ENCODE measurements around the gene SOAT2. TPM values are rescaled to one million over a fixed set of nuclear protein-coding genes. Genes with fewer than 3 reads are reported as not detected.

Gene SOAT2
- total and polyA plus RNA-seq, 2 donors, result 0.61 to 0.71 TPM

GRCh38 chr12:53124352-53124723, 21.1 kb downstream of the SOAT2 start:
- H3K27ac ChIP-seq (ENCODE audit: low read depth in 1 of 2, low read length in 1 of 2), result no peak overlapping the region
- H3K4me3 ChIP-seq (ENCODE audit: low read length in 2 of 2), result no peak overlapping the region
- no peak for DNase-seq (ENCODE audit: low read depth in 6 of 9, low spot score in 9 of 9)
- H3K9me3 ChIP-seq (ENCODE audit: control insufficient read depth in 2 of 2, insufficient read depth in 1 of 2, low read length in 1 of 2), result no peaks in the 10 kb centered on the region
- no peaks in the 10 kb centered on the region for H3K4me1 ChIP-seq (ENCODE audit: control insufficient read depth in 2 of 2, insufficient read depth in 2 of 2, low read length in 2 of 2)
- no peaks in the 10 kb centered on the region for H3K27me3 ChIP-seq (ENCODE audit: control insufficient read depth in 2 of 2, insufficient read depth in 1 of 2, low read length in 1 of 2)
- no peaks in the 10 kb centered on the region for H3K36me3 ChIP-seq (ENCODE audit: control insufficient read depth in 2 of 2, insufficient read depth in 2 of 2, low read length in 1 of 2)

- no peak for DNase-seq (ENCODE audit: low read depth in 6 of 9, low spot score in 9 of 9)
- Histone ChIP-seq H3K4me3 (ENCODE audit: low read length in 2 of 2) (no peak overlapping the region), H3K4me1 (ENCODE audit: control insufficient read depth in 2 of 2, insufficient read depth in 2 of 2, low read length in 2 of 2) (no peaks in the 10 kb centered on the region), H3K27me3 (ENCODE audit: control insufficient read depth in 2 of 2, insufficient read depth in 1 of 2, low read length in 1 of 2) (no peaks in the 10 kb centered on the region), H3K27ac (ENCODE audit: low read depth in 1 of 2, low read length in 1 of 2) (no peak overlapping the region), H3K9me3 (ENCODE audit: control insufficient read depth in 2 of 2, insufficient read depth in 1 of 2, low read length in 1 of 2) (no peaks in the 10 kb centered on the region), H3K36me3 (ENCODE audit: control insufficient read depth in 2 of 2, insufficient read depth in 2 of 2, low read length in 1 of 2) (no peaks in the 10 kb centered on the region)
- 89% methylated on average over 1 of the region's 1 CpG for WGBS
Observed at GRCh38 chr12:53127169-53127568, 23.9 kb downstream of the SOAT2 start.

GRCh38 chr12:53128780-53129569, 25.7 kb downstream of the SOAT2 start:
- no peak overlapping the region for H3K4me3 ChIP-seq (ENCODE audit: low read length in 2 of 2)
- no peaks in the 10 kb centered on the region for H3K9me3 ChIP-seq (ENCODE audit: control insufficient read depth in 2 of 2, insufficient read depth in 1 of 2, low read length in 1 of 2)
- no peaks in the 10 kb centered on the region for H3K27me3 ChIP-seq (ENCODE audit: control insufficient read depth in 2 of 2, insufficient read depth in 1 of 2, low read length in 1 of 2)
- no peak overlapping the region for H3K27ac ChIP-seq (ENCODE audit: low read depth in 1 of 2, low read length in 1 of 2)
- H3K4me1 ChIP-seq (ENCODE audit: control insufficient read depth in 2 of 2, insufficient read depth in 2 of 2, low read length in 2 of 2), result no peaks in the 10 kb centered on the region
- H3K36me3 ChIP-seq (ENCODE audit: control insufficient read depth in 2 of 2, insufficient read depth in 2 of 2, low read length in 1 of 2), result no peaks in the 10 kb centered on the region
- 93% methylated on average over 10 of the region's 10 CpGs for WGBS
- no peak for DNase-seq (ENCODE audit: low read depth in 6 of 9, low spot score in 9 of 9)

GRCh38 chr12:53131844-53132243, 28.6 kb downstream of the SOAT2 start:
- H3K4me3 ChIP-seq (ENCODE audit: low read length in 2 of 2), result no peak overlapping the region
- no peak for DNase-seq (ENCODE audit: low read depth in 6 of 9, low spot score in 9 of 9)
- H3K27me3 ChIP-seq (ENCODE audit: control insufficient read depth in 2 of 2, insufficient read depth in 1 of 2, low read length in 1 of 2), result no peaks in the 10 kb centered on the region
- no peaks in the 10 kb centered on the region for H3K36me3 ChIP-seq (ENCODE audit: control insufficient read depth in 2 of 2, insufficient read depth in 2 of 2, low read length in 1 of 2)
- no peaks in the 10 kb centered on the region for H3K4me1 ChIP-seq (ENCODE audit: control insufficient read depth in 2 of 2, insufficient read depth in 2 of 2, low read length in 2 of 2)
- H3K9me3 ChIP-seq (ENCODE audit: control insufficient read depth in 2 of 2, insufficient read depth in 1 of 2, low read length in 1 of 2), result peaks cover 0 to 6% of the 10 kb centered on the region in 2 donors
- WGBS, result 97% methylated on average over 2 of the region's 2 CpGs
- H3K27ac ChIP-seq (ENCODE audit: low read depth in 1 of 2, low read length in 1 of 2), result no peak overlapping the region

GRCh38 chr12:53133722-53134121, 30.4 kb downstream of the SOAT2 start:
- no peak overlapping the region for H3K4me3 ChIP-seq (ENCODE audit: low read length in 2 of 2)
- H3K4me1 ChIP-seq (ENCODE audit: control insufficient read depth in 2 of 2, insufficient read depth in 2 of 2, low read length in 2 of 2), result no peaks in the 10 kb centered on the region
- DNase-seq (ENCODE audit: low read depth in 6 of 9, low spot score in 9 of 9), result no peak
- no peak overlapping the region for H3K27ac ChIP-seq (ENCODE audit: low read depth in 1 of 2, low read length in 1 of 2)
- WGBS, result 95% methylated on average over 3 of the region's 3 CpGs
- H3K9me3 ChIP-seq (ENCODE audit: control insufficient read depth in 2 of 2, insufficient read depth in 1 of 2, low read length in 1 of 2), result peaks cover 0 to 8% of the 10 kb centered on the region in 2 donors
- H3K36me3 ChIP-seq (ENCODE audit: control insufficient read depth in 2 of 2, insufficient read depth in 2 of 2, low read length in 1 of 2), result no peaks in the 10 kb centered on the region
- H3K27me3 ChIP-seq (ENCODE audit: control insufficient read depth in 2 of 2, insufficient read depth in 1 of 2, low read length in 1 of 2), result no peaks in the 10 kb centered on the region

GRCh38 chr12:53143355-53143754, 40.1 kb downstream of the SOAT2 start:
- no peak for DNase-seq (ENCODE audit: low read depth in 6 of 9, low spot score in 9 of 9)
- H3K27me3 ChIP-seq (ENCODE audit: control insufficient read depth in 2 of 2, insufficient read depth in 1 of 2, low read length in 1 of 2), result no peaks in the 10 kb centered on the region
- WGBS, result 96% methylated on average over 4 of the region's 4 CpGs
- no peak overlapping the region for H3K4me3 ChIP-seq (ENCODE audit: low read length in 2 of 2)
- no peaks in the 10 kb centered on the region for H3K36me3 ChIP-seq (ENCODE audit: control insufficient read depth in 2 of 2, insufficient read depth in 2 of 2, low read length in 1 of 2)
- no peaks in the 10 kb centered on the region for H3K4me1 ChIP-seq (ENCODE audit: control insufficient read depth in 2 of 2, insufficient read depth in 2 of 2, low read length in 2 of 2)
- no peak overlapping the region for H3K27ac ChIP-seq (ENCODE audit: low read depth in 1 of 2, low read length in 1 of 2)
- H3K9me3 ChIP-seq (ENCODE audit: control insufficient read depth in 2 of 2, insufficient read depth in 1 of 2, low read length in 1 of 2), result peaks cover 0 to 14% of the 10 kb centered on the region in 2 donors

GRCh38 chr12:53145383-53146260, 42.3 kb downstream of the SOAT2 start:
- WGBS, result 96% methylated on average over 5 of the region's 5 CpGs
- Histone ChIP-seq H3K27me3 (ENCODE audit: control insufficient read depth in 2 of 2, insufficient read depth in 1 of 2, low read length in 1 of 2) (no peaks in the 10 kb centered on the region), H3K9me3 (ENCODE audit: control insufficient read depth in 2 of 2, insufficient read depth in 1 of 2, low read length in 1 of 2) (no peaks in the 10 kb centered on the region)

GRCh38 chr12:53147181-53147580, 43.9 kb downstream of the SOAT2 start:
- no peaks in the 10 kb centered on the region for H3K4me1 ChIP-seq (ENCODE audit: control insufficient read depth in 2 of 2, insufficient read depth in 2 of 2, low read length in 2 of 2)
- H3K9me3 ChIP-seq (ENCODE audit: control insufficient read depth in 2 of 2, insufficient read depth in 1 of 2, low read length in 1 of 2), result no peaks in the 10 kb centered on the region
- no peaks in the 10 kb centered on the region for H3K27me3 ChIP-seq (ENCODE audit: control insufficient read depth in 2 of 2, insufficient read depth in 1 of 2, low read length in 1 of 2)
- no peak overlapping the region for H3K4me3 ChIP-seq (ENCODE audit: low read length in 2 of 2)
- no peaks in the 10 kb centered on the region for H3K36me3 ChIP-seq (ENCODE audit: control insufficient read depth in 2 of 2, insufficient read depth in 2 of 2, low read length in 1 of 2)
- H3K27ac ChIP-seq (ENCODE audit: low read depth in 1 of 2, low read length in 1 of 2), result no peak overlapping the region
- 96% methylated on average over 5 of the region's 5 CpGs for WGBS
- no peak for DNase-seq (ENCODE audit: low read depth in 6 of 9, low spot score in 9 of 9)

More at GRCh38 chr12:53145383-53146260, 42.3 kb downstream of the SOAT2 start:
- DNase-seq (ENCODE audit: low read depth in 6 of 9, low spot score in 9 of 9), result no peak
- Histone ChIP-seq H3K4me1 (ENCODE audit: control insufficient read depth in 2 of 2, insufficient read depth in 2 of 2, low read length in 2 of 2) (no peaks in the 10 kb centered on the region), H3K4me3 (ENCODE audit: low read length in 2 of 2) (no peak overlapping the region), H3K36me3 (ENCODE audit: control insufficient read depth in 2 of 2, insufficient read depth in 2 of 2, low read length in 1 of 2) (no peaks in the 10 kb centered on the region), H3K27ac (ENCODE audit: low read depth in 1 of 2, low read length in 1 of 2) (no peak overlapping the region)

GRCh38 chr12:53147653-53148052, 44.4 kb downstream of the SOAT2 start:
- DNase-seq (ENCODE audit: low read depth in 6 of 9, low spot score in 9 of 9), result no peak
- H3K4me3 ChIP-seq (ENCODE audit: low read length in 2 of 2), result no peak overlapping the region
- H3K27ac ChIP-seq (ENCODE audit: low read depth in 1 of 2, low read length in 1 of 2), result no peak overlapping the region
- H3K9me3 ChIP-seq (ENCODE audit: control insufficient read depth in 2 of 2, insufficient read depth in 1 of 2, low read length in 1 of 2), result no peaks in the 10 kb centered on the region
- WGBS, result 94% methylated on average over 15 of the region's 15 CpGs
- H3K4me1 ChIP-seq (ENCODE audit: control insufficient read depth in 2 of 2, insufficient read depth in 2 of 2, low read length in 2 of 2), result no peaks in the 10 kb centered on the region
- no peaks in the 10 kb centered on the region for H3K36me3 ChIP-seq (ENCODE audit: control insufficient read depth in 2 of 2, insufficient read depth in 2 of 2, low read length in 1 of 2)
- no peaks in the 10 kb centered on the region for H3K27me3 ChIP-seq (ENCODE audit: control insufficient read depth in 2 of 2, insufficient read depth in 1 of 2, low read length in 1 of 2)

All from thymus (tissue), 11 donors.